ENCODE data around the gene AACS. TPM values are rescaled to one million over a fixed set of nuclear protein-coding genes. Genes with fewer than 3 reads are reported as not detected.

The AACS gene
- total and polyA plus RNA-seq, 4 donors, result 3.4 to 13.6 (median 7.3) TPM

- no peak for DNase-seq (ENCODE audit: low spot score)
- H3K36me3 ChIP-seq (ENCODE audit: control insufficient read depth in 4 of 4, insufficient read depth in 3 of 4, low read depth in 1 of 4, low read length in 3 of 4), result no peaks in the 10 kb centered on the region
- H3K4me1 ChIP-seq (ENCODE audit: control insufficient read depth in 4 of 4, insufficient read depth in 4 of 4, low read length in 3 of 4), result peaks cover 0 to 5% (median 3%) of the 10 kb centered on the region in 4 donors
- H3K27ac ChIP-seq (ENCODE audit: low read depth in 1 of 2, low read length in 2 of 2), result no peak overlapping the region
- H3K27me3 ChIP-seq (ENCODE audit: control insufficient read depth in 4 of 4, insufficient read depth in 4 of 4, low read length in 3 of 4), result no peaks in the 10 kb centered on the region
- H3K9me3 ChIP-seq (ENCODE audit: control insufficient read depth in 4 of 4, low read length in 3 of 4), result no peaks in the 10 kb centered on the region
- H3K4me3 ChIP-seq (ENCODE audit: low read depth in 1 of 3, low read length in 3 of 3), result peak overlapping the region; percentile 35 to 68 (median 38)
- 61% methylated on average over 15 of the region's 15 CpGs for whole genome bisulfite sequencing
- TF ChIP-seq, protein P1, sequence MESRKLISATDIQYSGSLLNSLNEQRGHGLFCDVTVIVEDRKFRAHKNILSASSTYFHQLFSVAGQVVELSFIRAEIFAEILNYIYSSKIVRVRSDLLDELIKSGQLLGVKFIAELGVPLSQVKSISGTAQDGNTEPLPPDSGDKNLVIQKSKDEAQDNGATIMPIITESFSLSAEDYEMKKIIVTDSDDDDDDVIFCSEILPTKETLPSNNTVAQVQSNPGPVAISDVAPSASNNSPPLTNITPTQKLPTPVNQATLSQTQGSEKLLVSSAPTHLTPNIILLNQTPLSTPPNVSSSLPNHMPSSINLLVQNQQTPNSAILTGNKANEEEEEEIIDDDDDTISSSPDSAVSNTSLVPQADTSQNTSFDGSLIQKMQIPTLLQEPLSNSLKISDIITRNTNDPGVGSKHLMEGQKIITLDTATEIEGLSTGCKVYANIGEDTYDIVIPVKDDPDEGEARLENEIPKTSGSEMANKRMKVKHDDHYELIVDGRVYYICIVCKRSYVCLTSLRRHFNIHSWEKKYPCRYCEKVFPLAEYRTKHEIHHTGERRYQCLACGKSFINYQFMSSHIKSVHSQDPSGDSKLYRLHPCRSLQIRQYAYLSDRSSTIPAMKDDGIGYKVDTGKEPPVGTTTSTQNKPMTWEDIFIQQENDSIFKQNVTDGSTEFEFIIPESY (IDR thresholded peaks at IDR 0.05), result no peak
- TF ChIP-seq MAX (IDR thresholded peaks at IDR 0.05) (no peak), RXRA (IDR thresholded peaks at IDR 0.05) (no peak), HNF4A (conservative IDR thresholded peaks at IDR 0.05) (no peak), EGR1 (IDR thresholded peaks at IDR 0.05; ENCODE audit: low read depth in 2 of 2) (no peak), JUND (IDR thresholded peaks at IDR 0.05) (no peak), ATF3 (IDR thresholded peaks at IDR 0.05) (no peak), TAF1 (conservative IDR thresholded peaks at IDR 0.05) (no peak), HNF4G (IDR thresholded peaks at IDR 0.05) (no peak)
- H3K9ac ChIP-seq (ENCODE audit: low read depth in 1 of 2, low read length in 2 of 2), result no peak overlapping the region
Observed at GRCh38 chr12:125049093-125049458, 16.2 kb upstream of the AACS start.

DNA sequence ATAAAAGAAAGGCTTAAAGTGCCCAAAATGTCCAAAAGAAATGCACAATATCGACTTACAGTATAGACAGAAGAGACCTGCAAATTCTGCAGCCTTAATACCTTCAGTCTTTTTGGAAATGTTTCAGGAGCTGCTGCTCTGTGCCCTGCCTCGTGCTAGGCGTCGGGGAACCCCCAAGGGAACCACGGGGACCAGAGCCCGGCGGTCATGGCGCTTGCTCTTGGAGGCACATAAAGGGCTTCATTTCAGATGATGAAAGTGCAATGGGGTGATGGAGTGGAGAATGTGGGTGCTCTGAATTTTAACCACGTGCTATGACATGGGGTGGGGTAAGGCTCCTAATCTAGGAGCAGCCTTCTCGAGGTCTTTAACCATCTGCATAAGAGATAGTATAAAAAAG is 14.8 kb upstream of the AACS start:
- WGBS, result 93% methylated on average over 10 of the region's 10 CpGs
- DNase-seq (ENCODE audit: low spot score), result no peak
- Histone ChIP-seq H3K9me3 (ENCODE audit: control insufficient read depth in 4 of 4, low read length in 3 of 4) (no peaks in the 10 kb centered on the region), H3K4me3 (ENCODE audit: low read depth in 1 of 3, low read length in 3 of 3) (no peak overlapping the region), H3K9ac (ENCODE audit: low read depth in 1 of 2, low read length in 2 of 2) (no peak overlapping the region), H3K27me3 (ENCODE audit: control insufficient read depth in 4 of 4, insufficient read depth in 4 of 4, low read length in 3 of 4) (no peaks in the 10 kb centered on the region), H3K4me1 (ENCODE audit: control insufficient read depth in 4 of 4, insufficient read depth in 4 of 4, low read length in 3 of 4) (peaks cover 0 to 5% (median 3%) of the 10 kb centered on the region in 4 donors), H3K27ac (ENCODE audit: low read depth in 1 of 2, low read length in 2 of 2) (no peak overlapping the region), H3K36me3 (ENCODE audit: control insufficient read depth in 4 of 4, insufficient read depth in 3 of 4, low read depth in 1 of 4, low read length in 3 of 4) (no peaks in the 10 kb centered on the region)
- no peak for TF ChIP-seq RAD21 (IDR thresholded peaks at IDR 0.05)
- no peak for TF ChIP-seq MAX (IDR thresholded peaks at IDR 0.05)
- TF ChIP-seq EGR1 (IDR thresholded peaks at IDR 0.05; ENCODE audit: low read depth in 2 of 2), result no peak

DNA sequence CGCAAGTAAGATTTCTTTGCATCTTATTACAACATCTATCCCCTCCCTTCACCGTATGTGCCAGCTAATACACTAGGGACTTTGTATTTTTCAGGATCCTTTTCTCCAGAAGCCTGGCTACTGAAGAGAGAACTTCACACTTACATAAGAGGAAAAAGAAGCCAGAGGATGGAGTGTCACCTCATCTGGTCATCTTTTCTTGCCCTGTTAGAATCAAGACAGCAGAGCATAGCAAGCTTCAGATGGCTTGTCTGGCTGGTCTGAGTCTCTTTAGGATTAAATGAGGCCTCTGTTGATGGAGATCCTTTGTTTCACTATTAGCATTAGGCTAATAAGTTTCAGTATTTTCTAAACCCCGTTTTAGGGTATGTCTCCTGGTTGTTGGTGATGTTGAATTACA is 14.4 kb upstream of the AACS start:
- Histone ChIP-seq H3K27ac (ENCODE audit: low read depth in 1 of 2, low read length in 2 of 2) (no peak overlapping the region), H3K9me3 (ENCODE audit: control insufficient read depth in 4 of 4, low read length in 3 of 4) (no peaks in the 10 kb centered on the region), H3K36me3 (ENCODE audit: control insufficient read depth in 4 of 4, insufficient read depth in 3 of 4, low read depth in 1 of 4, low read length in 3 of 4) (no peaks in the 10 kb centered on the region), H3K4me1 (ENCODE audit: control insufficient read depth in 4 of 4, insufficient read depth in 4 of 4, low read length in 3 of 4) (peaks cover 0 to 5% (median 3%) of the 10 kb centered on the region in 4 donors), H3K4me3 (ENCODE audit: low read depth in 1 of 3, low read length in 3 of 3) (no peak overlapping the region), H3K27me3 (ENCODE audit: control insufficient read depth in 4 of 4, insufficient read depth in 4 of 4, low read length in 3 of 4) (no peaks in the 10 kb centered on the region), H3K9ac (ENCODE audit: low read depth in 1 of 2, low read length in 2 of 2) (no peak overlapping the region)
- WGBS, result 80% methylated on average over 3 of the region's 3 CpGs
- DNase-seq (ENCODE audit: low spot score), result no peak
- no peak for TF ChIP-seq GABPA (IDR thresholded peaks at IDR 0.05 in 1 of 2, conservative IDR thresholded peaks at IDR 0.05 in 1 of 2)
- TF ChIP-seq NR2F2 (IDR thresholded peaks at IDR 0.05), result no peak
- TF ChIP-seq ATF3 (IDR thresholded peaks at IDR 0.05), result no peak
